Urothelium cell line (cell line): ENCODE data around the gene PIKFYVE.
"Not testable (repeated sequence)": the region's sequence is repeated elsewhere in the genome, so short reads cannot be mapped to it uniquely, and the experiment has no call there.

Experiments
- DNase-seq: peaks from one replicate; pipeline ENCODE4 v3.0.0; 2011; ENCODE audit warnings: low spot score, mixed read lengths
- FAIRE-seq: peaks from 2 replicates; lab custom pipeline; 2011; peaks lifted over from hg19 to GRCh38; lab: Jason Lieb, UNC

Gene PIKFYVE

GRCh38 chr2:208300847-208301618 is 35.0 kb downstream of the PIKFYVE start:
- FAIRE-seq (no peak), DNase-seq (no peak)

GRCh38 chr2:208304157-208304556 is 38.1 kb downstream of the PIKFYVE start:
- FAIRE-seq (no peak), DNase-seq (no peak)

GRCh38 chr2:208304695-208305094 is 38.6 kb downstream of the PIKFYVE start:
- FAIRE-seq (no peak), DNase-seq (no peak)

GRCh38 chr2:208306291-208306690 is 40.2 kb downstream of the PIKFYVE start:
- FAIRE-seq (no peak), DNase-seq (no peak)

GRCh38 chr2:208311321-208311720 is 45.3 kb downstream of the PIKFYVE start:
- FAIRE-seq = no peak
- no peak for DNase-seq

- DNase-seq (no peak), FAIRE-seq (no peak)
Observed at GRCh38 chr2:208311954-208312353, 45.9 kb downstream of the PIKFYVE start.

GRCh38 chr2:208315081-208315788 is 49.2 kb downstream of the PIKFYVE start:
- no peak for FAIRE-seq
- DNase-seq = no peak

- no peak for DNase-seq
Observed at GRCh38 chr2:208318127-208318526, 52.1 kb downstream of the PIKFYVE start.

GRCh38 chr2:208319391-208319790 is 53.3 kb downstream of the PIKFYVE start:
- no peak for DNase-seq
- FAIRE-seq = no peak

More at GRCh38 chr2:208318127-208318526, 52.1 kb downstream of the PIKFYVE start:
- FAIRE-seq = no peak

- no peak for FAIRE-seq
Observed at GRCh38 chr2:208320686-208321085, 54.6 kb downstream of the PIKFYVE start.

GRCh38 chr2:208326016-208326415 is 60.0 kb downstream of the PIKFYVE start:
- FAIRE-seq (no peak), DNase-seq (no peak)

More at GRCh38 chr2:208320686-208321085, 54.6 kb downstream of the PIKFYVE start:
- no peak for DNase-seq

- DNase-seq (no peak), FAIRE-seq (no peak)
Observed at GRCh38 chr2:208329485-208329884, 63.4 kb downstream of the PIKFYVE start.

- DNase-seq = no peak
- no peak for FAIRE-seq
Observed at GRCh38 chr2:208334230-208334629, 68.2 kb downstream of the PIKFYVE start.

GRCh38 chr2:208346756-208347155 is 80.7 kb downstream of the PIKFYVE start:
- DNase-seq (no peak), FAIRE-seq (no peak)

- DNase-seq (no peak), FAIRE-seq (no peak)
Observed at GRCh38 chr2:208350610-208351009, 84.6 kb downstream of the PIKFYVE start.

GRCh38 chr2:208352644-208353567 is 86.9 kb downstream of the PIKFYVE start:
- no peak for DNase-seq
- no peak for FAIRE-seq

GRCh38 chr2:208354964-208355381 is 88.9 kb downstream of the PIKFYVE start:
- DNase-seq = no peak
- FAIRE-seq = no peak

- not testable (repeated sequence) for DNase-seq, FAIRE-seq
Observed at GRCh38 chr2:208356420-208356819, 90.4 kb downstream of the PIKFYVE start.

GRCh38 chr2:208356846-208357574 is 91.0 kb downstream of the PIKFYVE start:
- DNase-seq (no peak), FAIRE-seq (no peak)
